GM18873 (cell line): ENCODE data around the gene SRP9.

ENCODE experiments used
- ATAC-seq: cut with Tn5 transposase; IDR thresholded peaks from one replicate; pipeline ENCODE4 v1.9.1; 2021; ENCODE audit warnings: mild to moderate bottlenecking, moderate library complexity, moderate number of reproducible peaks; ENCODE audit not compliant: unreplicated experiment, low FRiP score

The SRP9 gene, protein sequence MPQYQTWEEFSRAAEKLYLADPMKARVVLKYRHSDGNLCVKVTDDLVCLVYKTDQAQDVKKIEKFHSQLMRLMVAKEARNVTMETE

DNA sequence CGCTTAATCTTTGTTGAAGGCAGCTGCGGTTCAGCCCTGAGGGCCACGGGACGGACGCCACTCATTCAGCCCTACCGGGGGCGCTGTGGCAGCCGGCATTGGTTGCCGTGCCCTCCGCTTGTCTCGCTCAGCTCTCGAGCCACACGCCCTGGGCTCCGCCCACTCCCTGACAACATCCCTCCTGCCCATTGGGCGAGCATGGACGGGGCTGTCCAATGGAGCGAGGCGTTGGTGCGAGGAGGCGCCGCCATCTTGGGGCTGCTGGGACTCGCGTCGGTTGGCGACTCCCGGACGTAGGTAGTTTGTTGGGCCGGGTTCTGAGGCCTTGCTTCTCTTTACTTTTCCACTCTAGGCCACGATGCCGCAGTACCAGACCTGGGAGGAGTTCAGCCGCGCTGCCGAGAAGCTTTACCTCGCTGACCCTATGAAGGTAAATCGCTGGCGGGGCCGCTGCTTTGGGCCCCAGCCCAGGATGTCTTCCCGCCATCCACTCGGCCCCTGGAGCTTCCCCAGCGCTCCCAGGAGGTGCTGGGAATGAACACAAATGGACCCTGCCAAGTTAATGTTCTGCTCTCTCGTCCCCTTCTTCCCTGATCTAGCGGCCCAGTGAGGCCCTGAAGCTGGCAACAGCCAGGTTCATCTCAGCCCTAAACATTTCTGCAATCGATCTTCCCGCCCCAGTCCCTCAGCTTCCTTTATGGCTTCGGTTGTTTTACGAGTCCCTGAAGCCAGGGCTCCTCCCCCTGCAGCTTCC lies at the start of gene SRP9:
SRP9 (plus strand) TSS at position 244 of the 754 bp plus-strand sequence; CDS start at position 359, 115 bp downstream.
- peak; percentile 98 for ATAC-seq

DNA sequence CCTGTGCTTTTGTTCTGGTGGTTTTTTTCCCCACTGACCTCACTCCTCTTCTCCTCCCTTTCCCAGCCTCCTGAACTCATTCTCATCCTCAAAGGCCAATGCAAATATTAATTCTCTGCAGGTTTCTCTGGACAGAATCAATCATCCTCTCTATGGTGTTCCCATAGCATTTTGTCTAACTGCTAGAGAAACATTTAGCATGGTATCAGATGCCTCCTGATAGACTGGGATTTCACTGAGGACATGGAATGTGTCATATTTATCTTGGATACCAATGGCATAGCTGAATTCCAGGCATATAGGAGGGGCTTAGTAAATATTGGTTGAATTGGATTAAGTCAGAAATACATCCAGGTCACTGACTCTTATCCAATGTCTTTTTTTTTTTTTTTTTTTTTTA lies 46.1 kb upstream of the SRP9 start:
- no peak for ATAC-seq

DNA sequence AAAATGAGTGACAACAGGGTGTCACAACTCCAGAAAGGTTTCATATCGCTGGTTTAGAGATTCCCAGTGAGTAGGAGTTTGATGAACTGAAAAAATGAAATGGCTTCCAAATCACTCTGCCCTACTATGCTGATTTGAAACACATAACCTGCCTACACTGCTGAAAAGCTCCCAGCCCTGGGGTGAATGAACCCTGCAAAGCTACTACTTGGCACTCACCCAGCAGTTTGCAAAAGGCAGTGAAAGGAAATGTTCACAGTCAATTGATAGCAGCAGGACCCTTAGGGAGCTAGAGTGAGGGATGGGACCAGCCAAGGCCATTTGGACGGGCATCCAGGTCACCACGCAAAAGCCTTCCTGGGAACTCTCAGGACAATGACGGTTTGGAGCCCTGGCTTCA lies 44.4 kb upstream of the SRP9 start:
- no peak for ATAC-seq

DNA sequence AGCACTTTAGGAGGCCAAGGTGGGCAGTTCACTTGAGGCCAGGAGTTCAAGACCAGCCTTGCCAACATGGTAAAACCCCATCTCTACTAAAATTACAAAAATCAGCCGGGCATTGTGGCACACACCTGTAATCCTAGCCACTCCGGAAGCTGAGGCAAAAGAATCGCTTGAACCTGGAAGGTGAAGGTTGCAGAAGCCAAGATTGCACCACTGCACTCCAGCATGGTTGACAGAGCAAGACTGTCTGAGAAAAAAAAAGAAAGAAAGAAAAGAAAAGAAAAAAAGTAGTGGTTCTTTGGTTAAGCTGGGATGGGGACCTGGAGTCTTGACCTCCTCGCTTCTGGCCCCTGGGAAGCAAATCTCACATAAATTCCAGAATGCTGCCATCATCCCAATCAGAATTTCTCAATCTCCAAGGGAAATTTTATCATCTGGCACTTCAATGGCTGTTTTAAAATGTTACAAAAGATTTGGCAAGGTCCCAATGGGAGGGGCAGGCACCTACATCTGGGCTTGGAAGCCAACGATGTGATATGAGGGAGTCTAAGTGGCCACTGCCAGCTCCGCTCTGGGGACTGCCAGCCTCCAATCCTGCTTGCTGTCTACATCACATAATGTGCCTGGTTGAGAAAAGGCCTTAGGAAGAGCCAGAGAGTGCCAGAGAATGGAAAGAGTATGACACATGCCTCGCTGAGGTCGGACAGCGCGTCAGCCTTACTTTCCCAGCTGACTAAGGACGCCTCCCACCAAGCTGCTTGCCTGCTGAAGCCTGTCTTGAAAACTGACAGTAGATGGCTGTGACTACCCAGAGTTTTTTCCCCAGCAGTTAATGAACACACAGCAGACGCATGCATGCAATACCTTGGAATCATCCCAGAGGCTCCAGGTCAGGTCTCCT lies 42.1 kb upstream of the SRP9 start:
- no peak for ATAC-seq

DNA sequence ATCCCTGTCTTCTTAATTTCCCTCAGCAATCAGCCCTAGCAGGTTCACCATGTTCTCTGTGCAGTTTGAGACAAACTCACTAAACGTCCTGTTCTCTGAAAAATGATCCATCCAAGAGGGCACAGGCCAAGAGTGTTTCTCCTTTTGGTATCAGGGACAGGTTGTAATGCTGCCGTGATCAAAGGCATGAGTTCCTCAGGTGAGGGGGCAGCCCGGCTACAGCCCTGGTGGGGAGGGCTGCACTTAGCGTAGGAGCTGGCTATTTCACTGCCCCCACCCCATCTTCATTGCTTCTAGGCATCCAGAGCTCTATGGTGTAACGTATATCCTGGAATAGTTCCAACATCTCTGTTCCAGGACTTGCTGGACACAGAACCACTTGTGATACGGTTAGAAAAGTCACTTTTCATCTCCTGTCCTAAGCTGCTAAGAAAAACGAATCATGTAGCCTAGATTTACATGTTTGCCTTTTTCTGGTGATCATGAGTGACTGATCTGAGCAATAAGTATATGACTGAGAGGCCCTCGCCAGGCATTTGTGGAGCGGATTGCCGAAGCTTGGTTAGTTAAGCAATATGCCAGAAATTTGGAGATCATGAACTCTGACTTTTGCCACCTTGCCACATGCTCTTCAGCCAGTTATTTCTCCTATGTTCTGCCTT lies 41.1 kb upstream of the SRP9 start:
- no peak for ATAC-seq

DNA sequence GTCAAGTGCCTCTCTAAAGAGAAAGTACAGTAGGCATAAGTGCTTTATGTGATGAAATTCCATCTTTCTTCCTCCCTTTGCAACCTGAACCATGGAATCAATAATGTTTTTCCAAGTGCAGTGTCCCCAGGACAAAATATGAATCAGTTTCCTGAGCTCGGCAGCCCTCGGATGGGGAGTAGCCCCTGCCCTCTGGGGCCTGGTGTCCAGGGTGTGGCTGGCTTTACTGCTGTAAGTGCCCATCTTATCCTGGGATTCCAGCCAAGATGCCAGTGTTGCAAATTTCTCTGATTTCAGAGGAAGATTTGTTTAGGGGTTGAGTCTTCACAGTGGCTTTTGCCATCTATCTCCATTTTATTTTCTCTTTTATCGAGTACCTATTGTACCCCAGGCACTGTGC lies 40.5 kb upstream of the SRP9 start:
- no peak for ATAC-seq

DNA sequence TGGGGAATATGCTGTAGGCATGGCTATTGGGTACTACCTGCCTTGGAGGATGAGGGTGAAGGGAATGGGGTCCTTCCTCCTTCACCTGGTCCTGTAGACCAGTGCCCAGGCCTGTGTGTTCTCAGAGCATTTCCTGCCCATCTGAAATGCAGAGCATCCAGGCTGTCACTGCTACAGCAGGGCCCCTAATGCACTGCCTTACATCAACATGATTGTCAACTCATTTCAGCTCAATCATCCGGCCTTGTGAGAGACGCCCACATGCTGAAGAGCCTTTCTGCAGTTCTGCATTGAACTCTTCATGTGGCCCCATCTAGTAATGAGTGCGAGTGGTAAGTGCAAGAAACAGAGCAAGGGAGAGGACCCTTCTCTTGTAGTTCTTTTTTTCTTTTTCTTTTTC lies 39.8 kb upstream of the SRP9 start:
- no peak for ATAC-seq

DNA sequence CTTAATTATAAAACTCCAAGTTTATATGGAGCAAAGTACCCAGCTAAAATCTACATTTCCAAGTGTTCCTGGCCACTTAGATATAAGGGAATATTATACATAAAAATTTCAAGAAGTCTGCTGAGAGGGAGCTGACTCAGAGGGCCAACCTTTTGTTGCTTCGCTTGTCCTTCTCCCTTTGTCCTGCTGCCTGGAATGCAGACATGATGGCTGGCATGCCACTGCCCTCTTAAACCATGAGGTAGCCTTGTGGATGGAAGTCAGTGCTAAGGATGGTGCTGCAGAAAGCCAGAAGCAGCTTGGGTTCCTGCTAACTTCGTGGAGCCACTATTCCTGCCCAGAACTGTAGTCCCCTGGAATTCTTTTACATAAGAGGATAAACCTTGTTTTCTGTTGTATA lies 38.9 kb upstream of the SRP9 start:
- ATAC-seq, result no peak

DNA sequence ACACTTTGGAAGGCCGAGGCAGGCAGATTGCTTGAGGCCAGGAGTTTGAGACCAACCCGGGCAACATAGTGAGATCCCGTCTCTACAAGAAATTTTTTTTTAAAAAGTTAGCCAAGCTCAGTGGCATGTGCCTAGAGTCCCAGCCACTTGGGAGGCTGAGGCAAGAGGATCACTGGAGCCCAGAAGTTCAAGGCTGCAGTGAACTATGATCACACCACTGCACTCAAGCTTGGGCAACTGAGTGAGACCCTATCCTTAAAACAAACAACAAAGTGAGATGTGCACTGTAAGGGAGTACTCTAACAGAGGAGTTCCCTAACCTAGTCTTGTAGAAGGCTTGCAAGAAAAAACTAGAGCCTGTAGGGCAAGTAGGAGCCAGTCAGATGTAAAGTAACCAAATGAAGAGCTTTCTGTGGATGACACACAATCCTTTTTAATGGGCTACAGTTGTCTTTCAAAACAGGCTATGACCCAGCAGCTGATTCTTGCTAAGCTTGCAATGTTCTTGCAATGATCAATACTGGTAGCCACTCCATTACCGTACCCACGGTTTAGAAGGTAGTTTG lies 38.0 kb upstream of the SRP9 start:
- ATAC-seq, result no peak

DNA sequence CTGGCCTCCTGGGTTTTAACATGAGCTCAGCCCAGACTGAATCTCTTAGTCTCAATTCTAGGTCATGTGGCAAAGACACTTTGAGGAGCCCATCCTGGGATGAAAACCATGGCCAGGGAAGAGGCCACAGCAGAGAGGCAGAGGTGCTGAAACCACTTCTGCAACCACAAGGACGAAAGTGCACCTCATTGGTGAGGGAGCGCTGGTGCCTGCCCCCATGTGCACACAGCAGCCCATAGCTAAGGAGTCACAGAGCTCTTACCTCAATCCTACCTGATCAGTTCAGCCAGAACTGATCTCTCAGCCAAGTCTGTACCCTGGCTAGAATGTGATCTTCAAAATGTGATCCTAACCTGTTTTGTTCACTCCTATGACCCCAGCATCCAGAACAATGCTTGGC lies 32.9 kb upstream of the SRP9 start:
- ATAC-seq, result no peak

DNA sequence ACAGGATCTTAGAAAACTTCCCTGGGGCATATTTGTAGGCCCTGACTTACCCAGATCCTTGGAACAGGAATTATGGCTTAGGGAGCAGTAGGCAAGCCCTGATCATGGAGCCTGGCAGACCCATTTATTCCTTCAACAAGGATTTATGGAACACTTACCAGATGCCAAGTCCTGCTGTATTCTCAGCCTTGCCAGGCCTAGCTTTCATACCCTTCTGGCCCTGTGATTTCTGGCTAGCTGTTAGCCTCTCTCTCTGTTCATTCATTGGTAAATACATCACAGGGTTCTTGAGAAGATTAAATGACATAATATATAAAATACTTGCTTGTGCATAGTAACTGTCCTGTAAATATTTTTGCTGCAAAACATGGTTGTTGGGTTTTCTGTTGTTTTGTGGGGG lies 32.4 kb upstream of the SRP9 start:
- ATAC-seq, result no peak

DNA sequence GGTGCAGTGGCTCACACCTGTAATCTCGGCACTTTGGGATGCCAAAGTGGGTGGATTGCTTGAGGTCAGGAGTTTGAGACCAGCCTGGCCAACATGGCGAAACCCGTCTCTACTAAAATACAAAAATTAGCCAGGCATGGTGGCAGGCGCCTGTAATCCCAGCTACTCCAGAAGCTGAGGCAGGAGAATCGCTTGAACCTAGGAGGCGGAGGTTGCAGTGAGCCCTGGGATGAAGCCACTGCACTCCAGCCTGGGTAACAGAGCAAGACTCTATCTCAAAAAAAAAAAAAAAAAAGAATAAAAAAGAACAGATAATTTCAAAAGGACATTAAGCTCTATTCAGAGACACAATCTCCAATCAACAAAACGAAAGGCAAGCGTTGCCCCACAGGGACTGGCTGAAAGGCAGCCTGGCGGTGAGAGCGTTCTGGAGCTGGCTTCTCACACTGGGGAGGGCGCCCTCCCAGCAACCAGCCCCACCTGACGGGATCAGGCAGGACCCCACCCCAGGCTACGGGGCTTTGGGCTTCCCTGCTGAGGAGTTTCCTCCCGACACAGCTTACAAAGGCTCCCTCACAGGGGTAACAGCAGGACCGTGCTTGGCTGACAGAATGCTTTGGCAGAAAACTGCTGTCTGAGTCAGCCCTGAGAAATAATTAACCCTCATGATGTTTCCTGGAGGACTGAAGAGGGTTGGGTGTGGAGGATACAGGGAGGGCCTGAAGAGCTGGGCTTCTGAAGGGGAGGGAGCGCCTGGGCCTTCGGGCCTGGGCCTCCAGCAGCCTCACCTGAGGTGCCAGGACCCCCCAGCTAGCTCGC lies 31.1 kb upstream of the SRP9 start:
- no peak for ATAC-seq

DNA sequence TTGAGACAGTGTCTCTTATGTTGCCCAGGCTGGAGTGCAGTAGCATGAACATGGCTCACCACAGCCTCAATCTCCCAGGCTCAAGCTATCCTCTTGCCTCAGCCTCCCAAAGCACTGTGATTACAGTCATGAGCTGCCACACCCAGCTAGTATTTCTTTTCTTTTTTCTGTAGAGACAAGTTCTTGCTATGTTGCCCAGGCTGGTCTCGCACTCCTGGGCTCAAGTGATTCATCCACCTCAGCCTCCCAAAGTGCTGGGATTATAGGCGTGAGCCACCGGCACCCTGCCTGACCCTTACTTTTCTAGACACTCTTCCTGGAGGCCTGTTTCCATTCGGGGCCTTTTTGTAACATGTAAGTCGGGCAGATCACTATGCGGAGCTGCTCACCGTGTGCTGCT lies 30.1 kb upstream of the SRP9 start:
- no peak for ATAC-seq

DNA sequence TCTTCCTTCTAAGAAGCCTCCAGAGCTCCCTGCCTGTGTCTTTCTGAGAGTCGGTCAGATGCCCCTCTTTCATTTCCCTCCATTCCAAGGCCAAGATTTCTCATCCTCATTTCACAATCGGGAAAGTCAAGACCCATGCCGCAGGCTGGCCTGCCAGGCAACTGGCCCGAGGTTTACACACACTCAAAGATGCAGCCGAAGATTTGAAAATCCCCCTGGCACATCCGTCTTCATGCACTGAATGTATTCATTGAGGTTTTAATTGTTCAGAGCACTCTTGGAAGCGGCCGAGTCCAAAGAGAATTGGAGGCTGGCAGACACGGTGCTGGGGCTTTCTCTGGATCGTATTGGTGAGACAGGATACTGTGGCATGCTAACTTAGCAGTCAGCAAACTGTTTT lies 29.1 kb upstream of the SRP9 start:
- no peak for ATAC-seq

DNA sequence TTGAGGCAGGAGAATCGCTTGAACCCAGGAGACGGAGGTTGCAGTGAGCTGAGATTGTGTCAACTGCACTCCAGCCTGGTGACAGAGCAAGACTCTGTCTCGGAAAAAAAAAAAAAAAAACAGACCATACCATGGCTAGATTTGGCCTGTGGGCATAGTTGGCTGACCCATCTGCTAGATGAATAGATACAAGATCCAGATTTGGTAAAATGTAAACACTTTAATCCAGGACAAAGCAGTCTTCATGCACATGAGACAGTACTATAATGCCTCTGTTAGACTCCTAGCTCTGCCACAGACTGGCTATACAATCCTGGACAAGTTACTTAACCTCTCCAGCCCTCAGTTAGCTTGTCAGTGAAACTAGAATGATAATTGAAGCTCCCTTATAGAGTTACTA lies 27.9 kb upstream of the SRP9 start:
- no peak for ATAC-seq

DNA sequence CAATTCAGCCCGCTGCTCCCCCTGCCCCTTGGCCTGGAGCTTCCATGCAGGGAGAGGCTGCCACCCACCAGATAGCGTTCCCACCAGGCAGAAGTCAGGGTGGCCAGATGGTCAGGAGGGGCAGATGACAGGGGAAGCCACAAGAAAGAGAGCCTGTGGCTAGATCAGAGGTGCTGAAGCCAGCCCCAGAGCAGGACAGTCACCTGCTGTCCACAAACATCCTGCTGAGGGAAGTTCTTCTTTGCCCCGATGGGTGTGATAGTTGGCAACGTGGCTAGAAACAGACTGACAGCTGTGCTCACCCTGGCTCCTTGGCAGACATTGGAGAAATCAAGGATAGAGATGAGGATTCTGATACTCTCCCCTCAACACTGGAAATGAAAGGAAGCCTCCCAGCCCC lies 27.2 kb upstream of the SRP9 start:
- no peak for ATAC-seq

DNA sequence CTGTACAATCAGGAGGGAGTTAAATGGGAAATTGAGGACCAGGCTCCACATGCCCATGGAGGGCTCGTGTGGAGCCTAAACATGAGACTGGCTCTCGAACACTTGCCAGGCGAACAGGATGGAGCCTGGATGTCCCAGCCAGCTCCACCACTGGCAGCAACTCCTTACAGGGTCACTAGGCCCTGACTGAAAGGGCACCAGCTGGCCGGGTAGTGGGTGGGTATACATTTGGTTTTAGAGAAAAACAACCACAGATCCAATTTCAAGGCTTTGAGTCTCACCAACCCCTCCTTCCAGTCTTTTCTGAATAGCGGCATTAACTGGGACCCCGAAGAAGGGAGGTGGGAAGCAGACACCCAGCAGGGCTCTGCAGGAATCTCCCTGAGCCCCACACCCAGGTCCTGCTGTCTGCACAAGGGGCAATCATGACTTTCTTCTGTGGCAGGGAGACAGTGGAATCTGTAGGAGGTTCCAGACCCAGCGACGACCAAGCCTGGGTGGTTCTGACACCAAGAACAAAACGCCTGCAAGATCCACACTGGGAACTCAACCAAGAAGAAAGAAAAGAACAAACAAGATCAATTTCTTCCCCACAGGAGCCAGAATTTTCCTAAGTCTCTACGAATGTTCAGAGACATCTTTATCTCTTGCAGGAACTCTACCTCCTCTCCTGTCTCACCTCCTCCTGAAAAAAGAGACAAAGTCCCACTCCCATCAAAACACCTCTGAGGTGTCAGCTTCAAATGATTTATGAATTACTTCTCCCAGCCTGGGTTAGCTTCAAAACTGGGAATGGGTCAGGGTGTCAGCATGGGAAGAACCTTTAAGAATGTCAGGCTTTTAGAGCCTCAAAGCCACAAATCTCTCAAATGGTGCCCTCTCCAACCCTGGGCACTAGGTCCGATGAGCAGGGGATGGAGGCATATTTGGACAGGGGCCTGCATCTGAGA lies 26.5 kb upstream of the SRP9 start:
- ATAC-seq, result no peak

DNA sequence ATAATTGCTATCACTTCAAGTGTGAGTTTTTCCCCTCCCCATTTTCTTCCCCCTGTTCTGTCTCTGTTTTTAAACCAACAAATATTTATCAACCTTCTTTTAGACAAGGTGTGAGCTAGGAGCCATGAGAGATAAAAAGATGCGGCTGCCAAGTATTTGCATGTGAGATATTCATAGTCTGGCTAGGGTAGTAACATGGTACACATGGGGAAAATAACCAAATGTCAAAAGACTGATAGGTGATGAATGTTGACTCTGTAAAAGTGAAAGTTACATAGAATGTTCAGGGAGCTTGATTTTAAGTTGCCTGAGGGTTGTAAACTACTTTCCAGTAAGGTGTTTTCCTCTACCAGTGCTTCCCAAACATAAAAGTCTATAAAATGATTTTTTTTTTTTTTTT lies 25.4 kb upstream of the SRP9 start:
- ATAC-seq, result no peak
